GM18499 (cell line): ENCODE measurements around the gene IRX4.

Source experiments
- ATAC-seq: cut with Tn5 transposase; IDR thresholded peaks from one replicate; pipeline ENCODE4 v1.9.1; 2021; ENCODE audit warnings: moderate number of reproducible peaks; ENCODE audit not compliant: insufficient read depth, unreplicated experiment

The IRX4 gene

DNA sequence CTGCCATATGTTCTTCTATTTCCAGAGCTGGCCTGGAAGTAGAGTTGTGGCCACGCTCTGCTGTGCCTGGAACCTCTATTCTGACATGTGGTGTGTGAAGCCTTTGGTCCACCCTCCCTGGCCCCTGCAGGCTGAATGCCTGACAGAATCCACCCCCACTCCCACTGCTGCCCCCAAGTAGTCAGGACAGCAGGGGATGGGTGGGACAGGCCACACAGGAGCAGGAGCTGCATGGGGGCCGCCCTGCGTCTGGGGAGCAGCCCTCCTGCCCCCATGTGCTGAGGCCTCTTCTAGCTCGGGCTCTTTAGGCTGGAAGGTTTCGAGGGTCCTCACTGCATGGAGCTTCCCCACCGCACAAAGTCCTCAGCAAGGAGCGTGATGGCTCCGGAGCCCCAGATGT lies 32.6 kb upstream of the IRX4 start:
- no peak for ATAC-seq

DNA sequence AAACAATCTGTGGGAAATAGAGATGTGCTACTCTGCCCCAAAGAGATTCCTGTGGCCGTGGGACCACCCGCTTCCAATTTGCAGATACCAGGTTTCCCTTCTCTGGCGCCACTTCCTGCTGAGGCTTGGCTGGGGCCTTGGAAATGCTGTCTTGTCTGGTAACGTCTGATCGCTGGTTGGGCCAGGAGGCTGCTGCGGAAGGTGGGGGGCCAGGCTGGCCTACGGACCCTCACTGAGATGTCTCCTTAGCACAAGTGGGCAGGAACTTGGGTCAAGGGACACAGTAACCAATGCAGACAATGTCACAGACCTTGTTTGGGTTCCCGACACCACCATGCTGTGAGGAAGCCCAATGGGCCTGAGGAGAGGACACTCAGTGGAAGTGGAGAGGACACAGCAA lies 31.7 kb upstream of the IRX4 start:
- no peak for ATAC-seq

DNA sequence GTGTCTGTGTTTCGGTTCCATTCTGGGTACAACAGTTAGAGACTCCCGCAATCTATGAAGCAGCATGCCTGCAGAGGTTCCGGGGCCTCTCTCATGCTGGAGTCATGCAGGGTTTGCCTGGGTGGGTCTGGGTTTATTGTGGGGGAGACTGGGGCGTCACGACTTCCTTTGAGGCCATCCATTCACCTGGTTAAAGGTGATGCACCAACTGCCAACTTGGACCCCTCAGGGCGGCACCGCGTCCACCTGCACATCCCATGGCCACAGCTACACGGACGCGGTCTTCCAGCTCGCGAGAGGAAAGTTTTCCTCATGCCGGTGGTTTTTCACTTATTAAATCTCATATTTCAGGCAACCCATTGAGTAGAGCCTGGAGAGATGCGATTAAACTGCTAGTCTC lies 30.9 kb upstream of the IRX4 start:
- ATAC-seq, result no peak

DNA sequence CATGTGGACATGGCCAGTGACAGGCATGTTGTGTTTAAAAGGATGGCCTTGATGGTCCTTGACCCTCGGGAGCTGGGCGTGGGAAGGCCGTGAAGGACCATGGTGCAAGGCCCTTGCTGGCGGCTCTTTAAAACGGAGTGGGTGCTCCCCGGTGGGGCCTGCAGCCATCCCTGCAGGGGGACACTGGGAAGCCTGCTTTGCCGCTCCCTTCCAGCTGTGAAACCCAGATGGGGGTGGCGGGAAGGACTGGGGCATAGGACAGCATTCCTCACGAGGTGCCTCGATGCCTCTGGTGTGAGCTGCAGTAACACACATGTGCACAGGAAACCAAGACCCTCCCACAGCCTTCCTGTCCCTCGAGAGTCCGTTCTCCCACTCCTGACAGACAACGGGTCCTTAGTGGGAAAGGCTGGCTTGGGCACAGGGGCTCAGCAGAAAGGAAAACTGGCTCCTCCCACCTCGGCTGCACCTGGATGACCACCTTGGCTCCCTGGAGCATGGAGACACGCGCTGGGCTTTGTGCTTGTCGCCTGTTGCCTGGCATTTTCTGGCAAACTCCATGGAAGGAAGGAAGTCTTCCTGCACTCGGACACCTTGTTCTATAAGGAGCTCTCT lies 30.3 kb upstream of the IRX4 start:
- ATAC-seq, result no peak

DNA sequence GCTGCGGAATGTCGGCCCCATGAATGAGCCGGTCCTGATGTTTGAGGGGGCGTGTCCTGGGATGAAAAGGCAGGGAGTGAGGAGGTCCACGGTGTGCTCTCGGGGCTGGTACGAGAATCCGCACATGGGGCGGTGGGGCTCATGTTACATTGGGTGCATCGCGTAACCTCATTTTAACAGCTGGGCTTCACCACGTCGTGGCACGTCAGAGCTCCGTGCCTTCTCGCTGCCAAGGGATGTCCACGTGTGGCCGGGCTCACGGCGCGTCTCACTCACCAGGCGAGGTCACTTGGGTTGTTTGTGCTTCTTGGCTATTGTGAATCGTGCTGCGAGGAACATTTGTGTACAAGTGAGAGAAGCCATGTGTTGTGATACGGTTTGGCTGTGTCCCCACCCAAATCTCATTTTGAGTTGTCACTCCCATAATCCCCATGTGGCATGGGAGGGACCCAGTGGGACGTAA lies 29.1 kb upstream of the IRX4 start:
- no peak for ATAC-seq

DNA sequence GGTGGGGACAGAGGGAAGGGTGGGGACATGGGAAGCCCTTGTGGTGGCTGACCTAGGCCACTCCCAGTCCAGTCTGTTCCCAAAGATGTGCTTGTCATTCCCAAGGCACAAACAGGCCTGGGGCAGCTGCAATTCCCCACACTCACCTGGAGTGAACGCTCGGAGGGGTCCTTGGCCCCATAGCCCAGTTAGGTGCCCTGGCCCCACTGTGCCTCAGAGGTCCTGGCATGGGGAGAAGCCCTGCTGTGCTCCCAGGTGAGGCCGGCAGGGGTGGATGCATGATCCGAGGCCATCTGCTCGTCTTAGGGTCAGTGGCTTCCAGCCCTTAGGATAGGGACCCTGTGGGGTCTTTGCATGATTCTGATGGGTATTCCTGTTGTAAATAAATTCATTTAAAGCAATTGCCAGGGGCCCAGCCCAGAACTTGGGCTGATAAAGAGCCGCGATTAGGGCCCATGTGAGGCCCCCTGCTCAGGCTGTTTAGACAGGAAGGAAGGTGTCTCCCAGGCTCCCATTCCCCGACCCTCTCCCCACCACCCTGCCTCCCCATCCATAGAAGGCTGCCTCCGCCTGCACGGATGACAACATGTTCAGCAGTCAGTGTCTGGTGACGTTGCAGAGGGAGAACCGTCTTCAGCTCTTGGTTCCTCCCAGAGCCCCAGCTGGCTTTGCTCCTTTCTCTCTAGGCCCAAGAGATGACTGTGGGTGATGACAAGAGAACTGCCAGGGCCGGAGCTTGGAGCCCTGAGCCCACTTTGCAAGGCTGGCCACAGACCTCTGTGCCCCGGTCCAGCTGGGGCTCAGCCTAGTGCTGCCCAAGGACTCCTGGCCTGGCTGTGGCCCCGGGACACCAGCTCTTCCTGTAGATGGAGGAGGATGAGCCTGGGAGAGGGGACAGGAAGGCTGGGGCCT lies 28.4 kb upstream of the IRX4 start:
- ATAC-seq, result no peak

DNA sequence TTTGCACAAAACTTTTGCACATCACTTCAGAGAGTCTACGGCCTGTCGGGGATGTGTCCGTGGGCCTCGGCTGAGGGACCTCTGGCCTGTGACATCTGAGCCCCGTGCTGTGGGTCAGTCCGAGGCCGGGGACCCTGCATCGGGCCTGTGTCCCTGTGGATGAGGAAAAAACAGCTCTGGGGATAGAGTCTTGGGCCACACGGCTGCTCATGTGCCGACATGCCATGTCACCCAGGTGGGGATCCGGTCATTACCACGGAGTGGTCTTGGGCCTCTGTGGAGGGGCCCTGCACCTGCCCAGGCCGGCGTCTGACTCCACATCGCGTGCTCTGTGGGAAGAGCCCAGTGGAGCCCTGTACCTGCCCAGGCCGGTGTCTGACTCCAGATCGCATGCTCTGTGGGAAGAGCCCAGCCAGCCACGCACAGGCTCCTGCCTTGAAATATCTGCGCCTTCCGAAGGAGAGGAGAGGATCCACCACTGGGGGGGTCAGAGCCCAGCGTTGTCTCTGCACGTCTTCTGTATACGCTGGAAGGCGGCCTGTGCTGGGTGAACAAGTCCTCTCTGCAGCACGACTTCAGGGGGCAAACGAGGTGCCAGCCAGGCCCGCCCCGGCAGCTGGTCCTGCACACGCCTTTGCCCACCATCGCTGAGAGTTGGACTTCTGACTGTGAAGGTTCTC lies 27.5 kb upstream of the IRX4 start:
- no peak for ATAC-seq

DNA sequence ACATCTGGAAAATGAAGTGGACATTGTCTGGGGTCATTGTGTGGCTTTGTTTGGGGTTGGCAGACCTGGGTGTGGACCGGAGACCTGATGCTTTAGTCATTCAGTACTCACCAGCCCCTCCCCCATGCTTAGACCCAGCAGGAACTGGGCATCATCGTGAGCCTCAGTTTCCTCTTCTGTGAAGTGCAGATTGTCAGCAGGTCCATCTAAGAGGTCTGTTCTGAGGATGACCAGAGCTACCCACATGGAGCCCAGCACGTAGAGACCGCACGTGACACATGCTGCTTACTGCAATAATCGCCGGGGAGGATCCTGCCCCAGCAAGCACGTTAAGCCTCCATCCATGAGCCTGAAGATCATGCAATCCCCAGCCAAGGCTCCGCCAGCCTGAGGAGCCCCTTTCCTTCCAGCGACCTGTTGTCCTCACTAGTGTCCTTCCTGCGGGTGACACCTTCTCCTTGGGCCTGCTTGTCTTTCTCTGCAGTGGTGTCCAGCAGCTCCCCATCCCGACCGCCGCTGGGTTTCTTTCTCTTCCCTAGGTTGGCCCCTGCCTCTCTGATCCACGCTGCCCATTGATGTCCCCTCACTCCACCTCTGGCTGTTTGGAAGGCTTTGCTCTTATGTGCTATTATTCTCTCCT lies 26.7 kb upstream of the IRX4 start:
- ATAC-seq, result no peak

DNA sequence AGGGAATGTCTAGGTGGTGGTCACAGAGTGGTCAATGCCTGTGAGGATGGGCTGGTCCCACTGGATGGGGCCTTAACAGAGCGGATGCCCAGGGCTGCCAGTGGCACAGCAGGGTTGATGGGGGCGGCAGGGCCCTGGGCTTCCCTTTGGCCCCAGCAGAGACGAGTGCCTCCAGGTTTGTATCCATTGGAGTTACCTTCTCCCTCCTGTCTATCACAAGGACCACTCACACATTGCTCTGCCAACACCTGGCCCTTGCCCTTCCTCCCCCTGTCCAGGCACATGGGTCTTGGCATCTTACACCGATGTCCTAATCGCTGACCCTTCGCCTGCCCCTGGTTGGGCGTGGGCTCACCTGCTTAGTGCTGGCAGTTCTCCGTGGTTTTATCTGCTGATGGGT lies 26.2 kb upstream of the IRX4 start:
- no peak for ATAC-seq

DNA sequence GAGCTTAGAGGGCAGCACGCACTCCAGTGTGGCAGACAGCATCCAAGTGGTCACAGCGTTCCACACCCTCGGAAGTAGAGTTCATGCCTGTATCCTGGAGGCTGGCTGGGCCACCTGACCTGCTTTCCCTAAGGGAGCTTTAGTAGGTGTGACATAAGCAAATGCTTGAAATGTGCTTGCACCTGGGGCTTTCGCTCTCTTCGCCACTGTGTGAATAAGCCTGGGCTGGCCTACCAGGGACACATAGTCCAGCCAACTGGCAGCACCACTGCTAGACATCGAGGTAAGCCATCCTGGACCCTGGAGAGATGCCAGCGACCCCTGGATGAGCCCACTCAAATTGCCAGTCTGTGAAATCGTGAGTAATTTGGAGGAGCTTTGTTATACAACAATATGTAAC lies 24.9 kb upstream of the IRX4 start:
- no peak for ATAC-seq

DNA sequence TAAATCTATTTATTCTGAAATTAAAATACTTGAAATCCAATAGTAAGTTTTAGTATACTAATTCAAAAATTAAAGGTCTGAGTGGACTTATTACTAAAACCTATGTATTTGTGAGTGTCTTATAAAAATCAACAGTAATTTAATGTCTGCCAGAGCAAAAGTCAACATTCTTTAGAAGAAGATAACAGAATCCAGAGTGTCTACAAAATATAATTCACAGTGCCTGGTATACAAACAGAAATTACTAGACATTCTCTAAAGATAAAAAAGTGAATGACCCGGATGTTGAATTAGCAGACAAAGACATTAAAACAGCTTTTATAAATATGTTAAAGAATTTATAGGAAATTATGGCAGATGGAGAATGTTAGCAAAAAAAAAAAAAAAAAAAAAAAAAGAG lies 22.4 kb upstream of the IRX4 start:
- ATAC-seq, result no peak

DNA sequence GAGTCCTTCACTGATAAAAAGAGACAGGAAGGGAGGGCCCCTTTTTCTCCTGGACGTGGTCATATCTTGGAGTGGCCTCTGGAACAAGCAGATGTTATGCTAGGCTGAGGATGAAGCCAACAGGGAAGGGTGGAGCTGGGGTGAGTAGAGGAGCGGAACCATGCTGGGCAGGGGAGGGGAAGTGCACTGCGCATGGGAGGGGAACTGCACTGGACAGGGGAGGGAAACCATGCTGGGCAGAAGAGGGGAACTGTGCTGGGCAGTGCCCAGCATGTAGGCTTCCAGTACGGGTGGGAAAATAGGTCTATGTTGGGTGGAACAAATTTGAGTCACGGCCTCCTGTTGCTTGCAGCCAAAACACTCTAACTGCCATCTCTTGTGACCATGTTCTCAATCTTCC lies 19.3 kb upstream of the IRX4 start:
- ATAC-seq, result no peak

DNA sequence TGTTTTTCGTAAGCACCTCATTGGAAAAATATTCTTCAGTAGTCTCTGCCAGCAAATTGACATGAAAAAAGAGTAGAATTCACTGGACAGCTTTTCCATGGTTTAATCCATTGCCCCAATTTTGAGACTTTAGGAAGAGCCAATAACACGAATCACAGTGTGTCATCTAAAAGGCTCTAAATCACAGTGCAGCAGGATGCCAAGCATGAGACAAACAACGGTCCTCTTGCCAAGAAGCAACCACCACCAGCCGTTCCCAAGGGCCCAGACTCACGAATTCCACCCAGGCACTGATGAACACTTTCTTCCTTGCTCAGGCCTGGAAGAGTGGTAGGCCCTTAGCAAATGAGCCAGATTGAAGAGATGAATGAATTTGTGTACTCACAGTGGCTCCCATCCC lies 18.3 kb upstream of the IRX4 start:
- no peak for ATAC-seq

DNA sequence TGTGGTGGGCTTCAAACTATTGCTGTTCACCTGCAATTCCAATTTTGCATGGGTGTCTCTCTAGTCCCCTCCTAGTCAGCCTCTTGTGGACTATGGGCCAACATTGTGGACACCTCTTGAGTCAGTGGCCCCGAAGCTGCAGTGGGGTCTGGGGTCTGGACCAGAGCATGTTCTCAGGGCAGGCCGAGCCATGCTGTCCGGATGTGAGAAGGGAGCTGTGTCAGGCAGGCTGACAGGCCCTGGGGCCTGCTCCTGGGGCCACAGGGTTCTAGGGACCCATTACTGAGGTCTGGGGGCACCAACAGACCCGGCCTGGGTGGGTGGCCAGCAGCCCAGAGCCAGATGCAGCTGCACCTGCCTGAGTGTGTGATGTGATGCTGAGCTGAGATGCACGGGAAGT lies 16.5 kb upstream of the IRX4 start:
- ATAC-seq, result no peak

DNA sequence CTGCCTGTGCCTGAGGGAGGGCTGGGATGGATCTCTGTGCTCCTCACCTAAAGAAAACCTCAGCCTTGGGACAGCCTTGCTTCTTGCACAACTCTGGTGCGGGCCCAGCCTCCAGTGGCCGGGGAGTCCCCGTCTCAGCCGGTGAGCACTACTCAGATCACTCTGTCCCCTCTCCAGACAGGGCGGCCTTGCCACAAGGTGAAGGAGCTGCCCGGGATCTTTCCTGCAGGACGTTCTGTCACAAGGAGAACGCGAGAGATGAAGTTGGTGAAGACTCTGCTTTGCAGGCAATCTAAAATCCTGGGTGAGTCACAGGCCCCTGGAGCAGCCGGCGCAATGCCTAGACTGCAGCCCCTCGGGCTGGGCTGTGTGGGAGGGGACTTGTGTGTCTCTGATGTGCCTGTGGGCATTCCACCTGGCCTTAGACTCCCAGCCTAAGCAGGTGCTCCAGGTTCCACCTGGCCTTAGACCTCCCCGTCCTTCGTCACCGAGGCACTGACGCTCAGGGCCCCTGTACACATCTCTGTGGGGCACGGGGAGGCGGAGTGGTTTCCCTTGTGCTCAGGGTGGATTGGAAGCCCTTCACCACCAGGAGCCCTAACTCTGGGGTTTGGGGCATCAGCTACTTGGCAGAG lies 15.2 kb upstream of the IRX4 start:
- no peak for ATAC-seq

DNA sequence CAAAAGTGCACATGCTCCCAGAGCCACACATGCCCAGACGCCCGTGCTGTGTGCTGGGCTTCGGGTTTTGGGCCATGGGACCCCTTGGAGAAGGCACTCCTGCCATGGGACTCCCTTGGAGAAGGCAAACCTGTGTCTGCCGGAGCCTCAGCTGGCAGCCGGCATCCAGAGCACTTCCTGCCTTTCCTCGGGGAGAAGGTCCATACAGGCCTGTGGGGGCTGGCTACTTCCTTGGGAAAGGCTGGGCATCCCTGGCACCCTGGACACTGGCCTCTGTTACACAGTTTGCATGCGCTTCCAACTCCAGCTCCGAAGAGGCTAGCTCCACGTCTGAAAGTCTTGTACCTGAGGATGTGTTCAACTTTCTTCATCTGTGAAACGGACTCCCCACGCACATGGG lies 14.7 kb upstream of the IRX4 start:
- no peak for ATAC-seq

DNA sequence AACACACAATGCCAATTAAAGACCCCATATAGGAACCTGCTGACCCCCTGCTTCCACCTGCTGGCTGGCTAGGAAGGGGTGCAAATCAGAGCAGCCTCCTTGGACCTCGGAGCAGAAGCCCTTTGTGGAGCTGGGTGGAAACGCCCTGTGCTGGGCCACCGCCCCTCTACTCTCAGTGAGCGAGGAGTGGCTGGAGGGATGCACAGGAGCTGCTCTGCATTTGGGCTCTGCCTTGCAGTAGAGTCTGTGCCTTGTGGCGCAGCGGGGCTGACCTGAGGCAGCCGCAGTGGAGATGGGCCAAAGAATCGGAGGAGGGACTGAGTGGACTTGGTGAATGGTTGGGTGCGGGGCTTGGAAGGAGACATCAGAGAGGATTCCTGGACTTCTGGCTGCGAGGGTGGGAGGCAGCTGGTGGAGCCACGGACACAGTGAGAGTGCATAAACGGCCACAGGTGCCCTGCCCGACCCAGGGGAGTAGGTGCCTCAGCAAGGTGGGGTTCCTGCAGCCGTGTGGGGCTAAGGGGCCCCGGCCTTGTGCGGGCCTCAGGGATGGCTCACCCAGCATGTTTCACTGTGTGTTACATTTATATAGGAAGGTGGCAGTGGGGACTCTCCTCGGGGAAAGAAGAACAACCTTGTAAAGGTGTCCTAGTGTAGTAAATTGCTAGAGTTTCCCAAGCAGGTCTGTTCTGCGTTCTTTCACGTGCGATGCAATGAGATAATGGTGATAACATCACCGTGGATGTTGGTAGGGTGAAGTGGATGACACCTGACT lies 14.1 kb upstream of the IRX4 start:
- no peak for ATAC-seq

DNA sequence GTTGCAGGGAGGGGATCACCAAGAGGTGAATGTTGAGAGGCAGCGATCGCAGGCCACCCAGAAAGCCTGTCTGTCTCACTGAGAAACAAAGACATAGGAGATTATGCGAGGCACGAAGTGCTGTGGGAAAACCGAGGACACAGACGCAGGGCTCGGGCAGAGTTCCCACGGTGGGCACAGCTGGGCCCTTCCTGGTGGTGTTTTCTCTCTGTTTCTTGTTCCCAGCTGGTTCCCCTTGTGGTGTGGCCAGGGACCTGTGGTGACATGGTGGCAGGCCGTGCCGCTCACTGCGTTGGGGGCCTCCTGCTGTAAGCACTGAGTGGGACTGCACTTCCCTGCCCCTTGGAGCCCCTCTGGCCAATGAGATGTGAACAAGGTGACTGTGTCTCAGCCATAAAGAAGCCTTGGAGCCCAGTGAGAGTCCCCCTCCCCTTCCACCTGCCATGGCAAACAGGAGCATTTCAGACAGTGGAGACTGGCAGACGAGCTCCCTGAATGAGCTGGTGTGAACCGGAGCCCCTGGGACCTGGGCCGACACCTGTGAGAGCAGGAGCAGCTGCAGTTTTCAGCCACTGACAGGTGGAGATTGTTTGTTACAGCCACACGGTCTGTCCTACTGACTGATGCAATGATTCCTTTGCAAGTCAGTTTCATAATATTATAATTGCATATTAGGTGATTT lies 13.2 kb upstream of the IRX4 start:
- no peak for ATAC-seq

DNA sequence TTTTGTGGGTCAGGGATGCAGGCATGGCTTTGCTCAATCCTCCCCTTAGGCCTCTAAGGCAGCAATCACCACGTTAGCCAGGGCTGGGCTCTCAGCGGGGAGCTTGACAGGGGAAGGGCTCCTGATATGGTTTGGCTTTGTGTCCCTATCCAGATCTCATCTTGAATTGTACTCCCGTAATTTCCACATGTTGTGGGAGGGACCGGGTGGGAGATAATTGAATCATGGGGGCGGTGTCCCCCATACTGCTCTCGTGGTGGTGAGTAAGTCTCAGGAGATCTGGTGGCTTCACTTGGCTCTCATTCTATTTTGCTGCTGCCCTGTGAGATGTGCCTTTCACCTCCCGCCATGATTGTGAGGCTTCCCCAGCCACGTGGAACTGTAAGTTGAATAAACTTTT lies 11.5 kb upstream of the IRX4 start:
- no peak for ATAC-seq
